CD14-positive monocyte (primary cell): ENCODE data around the gene RBMS3. TPM values are rescaled to one million over a fixed set of nuclear protein-coding genes. Genes with fewer than 3 reads are reported as not detected.

Experiments
- DNase-seq, 3 donors: peaks; one replicate each; pipeline ENCODE4 v3.0.0-alpha.2; 2011 to 2022
- H2AFZ ChIP-seq: 2 replicates; pipeline ENCODE4 v1.6.0; 2012; ENCODE audit warnings: mild to moderate bottlenecking, low read depth, low read length, inconsistent platforms; ENCODE audit not compliant: insufficient read depth, poor library complexity, severe bottlenecking
- H3K27ac ChIP-seq, 2 donors: 1 replicate in 1 of 2; 2 replicates in 1 of 2; pipeline ENCODE4 v1.5.1; 2012 to 2013; ENCODE audit warnings: low read length in 2 of 2, control low read depth in 1 of 2, inconsistent platforms in 1 of 2, low read depth in 1 of 2, mild to moderate bottlenecking in 1 of 2
- H3K27me3 ChIP-seq, 2 donors: one replicate each; pipeline versions ENCODE4 v1.6.0 to v1.6.1; 2011 to 2013; ENCODE audit warnings: low read length in 2 of 2; ENCODE audit not compliant: control insufficient read depth in 2 of 2, insufficient read depth in 2 of 2
- H3K36me3 ChIP-seq, 2 donors: replicated peaks in 1 of 2; 1 replicate in 1 of 2; 2 replicates in 1 of 2; pipeline versions ENCODE4 v1.5.1 to v1.6.1; 2012 to 2013; ENCODE audit warnings: low read length in 2 of 2, control low read depth in 1 of 2, inconsistent platforms in 1 of 2, mild to moderate bottlenecking in 1 of 2; ENCODE audit not compliant: insufficient read depth in 2 of 2, control insufficient read depth in 1 of 2
- H3K4me1 ChIP-seq, 2 donors: 1 replicate in 1 of 2; 2 replicates in 1 of 2; pipeline versions ENCODE4 v1.5.1 to v1.6.1; 2012 to 2013; ENCODE audit warnings: low read length in 2 of 2, control low read depth in 1 of 2, inconsistent platforms in 1 of 2, mild to moderate bottlenecking in 1 of 2, moderate library complexity in 1 of 2; ENCODE audit not compliant: insufficient read depth in 2 of 2, control insufficient read depth in 1 of 2
- H3K4me2 ChIP-seq: replicated peaks from 2 replicates; pipeline ENCODE3; 2012; ENCODE audit warnings: low read length, moderate library complexity, mild to moderate bottlenecking; ENCODE audit not compliant: poor library complexity, severe bottlenecking; ENCODE audit errors: extremely low read depth
- H3K4me3 ChIP-seq, 3 experiments: fragments of 200-600 bp in 1 of 3; sonication (generic) in 1 of 3; replicated peaks in 1 of 3; 1 replicate in 2 of 3; 2 replicates in 1 of 3; pipeline ENCODE4 v1.5.1; 2011 to 2013; ENCODE audit warnings: low read length in 3 of 3, mild to moderate bottlenecking in 3 of 3, control low read depth in 2 of 3, low read depth in 2 of 3, inconsistent platforms in 1 of 3, moderate library complexity in 1 of 3
- H3K79me2 ChIP-seq: 2 replicates; pipeline ENCODE4 v1.6.0; 2012; ENCODE audit warnings: mild to moderate bottlenecking, control low read depth, inconsistent platforms, low read length, moderate library complexity; ENCODE audit not compliant: insufficient read depth
- H3K9ac ChIP-seq: 2 replicates; pipeline ENCODE4 v1.6.0; 2017; ENCODE audit warnings: low read length, mild to moderate bottlenecking; ENCODE audit not compliant: insufficient read depth, poor library complexity, severe bottlenecking
- H3K9me3 ChIP-seq, 2 donors: replicated peaks in 1 of 2; 1 replicate in 1 of 2; 2 replicates in 1 of 2; pipeline versions ENCODE4 v1.5.1 to v1.6.1; 2012 to 2013; ENCODE audit warnings: low read length in 2 of 2, control low read depth in 1 of 2; ENCODE audit not compliant: control insufficient read depth in 1 of 2, insufficient read depth in 1 of 2
- H4K20me1 ChIP-seq: 2 replicates; pipeline ENCODE4 v1.6.0; 2012; ENCODE audit warnings: mild to moderate bottlenecking, low read length, control low read depth, moderate library complexity; ENCODE audit not compliant: insufficient read depth
- H3K27ac Mint-ChIP-seq, 7 donors: one replicate each; pipeline ENCODE4 v1.8.0; 2020; ENCODE audit warnings: mild to moderate bottlenecking in 7 of 7, mixed read lengths in 7 of 7, moderate library complexity in 6 of 7, inconsistent platforms in 2 of 7
- H3K27me3 Mint-ChIP-seq, 3 donors: one replicate each; pipeline ENCODE4 v1.8.0; 2021 to 2022; ENCODE audit warnings: low read depth in 3 of 3, mild to moderate bottlenecking in 3 of 3, mixed read lengths in 3 of 3, moderate library complexity in 3 of 3, inconsistent platforms in 1 of 3
- H3K36me3 Mint-ChIP-seq, 2 donors: one replicate each; pipeline ENCODE4 v1.8.0; 2020; ENCODE audit warnings: mixed read lengths in 2 of 2, inconsistent platforms in 1 of 2, mild to moderate bottlenecking in 1 of 2
- H3K4me1 Mint-ChIP-seq: one replicate; pipeline ENCODE4 v1.8.0; 2020; ENCODE audit warnings: mild to moderate bottlenecking, mixed read lengths
- H3K4me3 Mint-ChIP-seq, 2 donors: one replicate each; pipeline ENCODE4 v1.8.0; 2020; ENCODE audit warnings: mild to moderate bottlenecking in 2 of 2, mixed read lengths in 2 of 2, moderate library complexity in 1 of 2
- H3K9me3 Mint-ChIP-seq, 7 donors: one replicate each; pipeline ENCODE4 v1.8.0; 2020 to 2022; ENCODE audit warnings: mixed read lengths in 7 of 7, mild to moderate bottlenecking in 6 of 7, moderate library complexity in 6 of 7, inconsistent platforms in 2 of 7
- WGBS: methylation state at CpG from one replicate; pipeline ENCODE4 v1.1.5; 2013; ENCODE audit warnings: missing lambda C conversion rate; ENCODE audit not compliant: insufficient coverage; 5-methylcytosine and 5-hydroxymethylcytosine counted together
- intact Hi-C, 2 donors: fragments of 100-400 bp; cut with micrococcal nuclease; formaldehyde crosslinking; loops; one replicate each; pipeline versions ENCODE4 v1.15.0 to v1.15.1; 2023
- polyA plus RNA-seq, 3 donors: library from polyadenylated mRNA; depleted of rRNA in 1 of 3; unstranded in 2 of 3; stranded (reverse) in 1 of 3; fragments of 300-500 nt in 2 of 3; fragments of >200 nt in 1 of 3; fragmentation: Illumina TruSeq in 2 of 3; gene quantifications; 1 replicate in 2 of 3; 2 replicates in 1 of 3; pipeline ENCODE4 v1.2.3, GENCODE V29; 2012 to 2021
- TF ChIP-seq, protein P1 (sequence below): fragments of 200-600 bp; IDR thresholded peaks from one replicate; pipeline ENCODE4 v1.8.0; 2022; ENCODE audit warnings: antibody characterized with exemption, mild to moderate bottlenecking

Gene RBMS3
- polyA plus RNA-seq, 3 donors: not detected

- H3K27me3 Mint-ChIP-seq: no peaks in the 10 kb centered on the region
- Histone ChIP-seq H3K9ac (no peak overlapping the region), H2AFZ (no peak overlapping the region), H3K9me3 (no peaks in the 10 kb centered on the region), H3K79me2 (no peaks in the 10 kb centered on the region), H3K4me1 (no peaks in the 10 kb centered on the region), H3K27ac (no peak overlapping the region), H4K20me1 (no peaks in the 10 kb centered on the region), H3K4me2 (no peak overlapping the region), H3K4me3 (no peak overlapping the region), H3K27me3 (no peaks in the 10 kb centered on the region), H3K36me3 (no peaks in the 10 kb centered on the region)
- no peaks in the 10 kb centered on the region for H3K4me1 Mint-ChIP-seq
- TF ChIP-seq, protein P1, sequence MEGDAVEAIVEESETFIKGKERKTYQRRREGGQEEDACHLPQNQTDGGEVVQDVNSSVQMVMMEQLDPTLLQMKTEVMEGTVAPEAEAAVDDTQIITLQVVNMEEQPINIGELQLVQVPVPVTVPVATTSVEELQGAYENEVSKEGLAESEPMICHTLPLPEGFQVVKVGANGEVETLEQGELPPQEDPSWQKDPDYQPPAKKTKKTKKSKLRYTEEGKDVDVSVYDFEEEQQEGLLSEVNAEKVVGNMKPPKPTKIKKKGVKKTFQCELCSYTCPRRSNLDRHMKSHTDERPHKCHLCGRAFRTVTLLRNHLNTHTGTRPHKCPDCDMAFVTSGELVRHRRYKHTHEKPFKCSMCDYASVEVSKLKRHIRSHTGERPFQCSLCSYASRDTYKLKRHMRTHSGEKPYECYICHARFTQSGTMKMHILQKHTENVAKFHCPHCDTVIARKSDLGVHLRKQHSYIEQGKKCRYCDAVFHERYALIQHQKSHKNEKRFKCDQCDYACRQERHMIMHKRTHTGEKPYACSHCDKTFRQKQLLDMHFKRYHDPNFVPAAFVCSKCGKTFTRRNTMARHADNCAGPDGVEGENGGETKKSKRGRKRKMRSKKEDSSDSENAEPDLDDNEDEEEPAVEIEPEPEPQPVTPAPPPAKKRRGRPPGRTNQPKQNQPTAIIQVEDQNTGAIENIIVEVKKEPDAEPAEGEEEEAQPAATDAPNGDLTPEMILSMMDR: no peak
- no peak for DNase-seq
- peak overlapping the region in 1 of 7 donors; percentile 13 for H3K27ac Mint-ChIP-seq
- H3K36me3 Mint-ChIP-seq: no peaks in the 10 kb centered on the region
- H3K9me3 Mint-ChIP-seq: peaks cover 0 to 3% (median 0%) of the 10 kb centered on the region in 7 donors
- no peak overlapping the region for H3K4me3 Mint-ChIP-seq
- intact Hi-C loops: no loop called here
- WGBS: no CpG with 5 or more reads among the region's 2 CpGs
These were observed 128.5 kb downstream of the RBMS3 start for GRCh38 chr3:29409409-29409808.

GRCh38 chr3:29410220-29410619 lies 129.3 kb downstream of the RBMS3 start:
- Mint-ChIP-seq H3K9me3 (peaks cover 0 to 3% (median 0%) of the 10 kb centered on the region in 7 donors), H3K27ac (no peak overlapping the region), H3K36me3 (no peaks in the 10 kb centered on the region), H3K4me3 (no peak overlapping the region), H3K4me1 (no peaks in the 10 kb centered on the region), H3K27me3 (no peaks in the 10 kb centered on the region)
- Histone ChIP-seq H3K27ac (no peak overlapping the region), H3K79me2 (no peaks in the 10 kb centered on the region), H3K4me2 (no peak overlapping the region), H3K4me1 (no peaks in the 10 kb centered on the region), H3K4me3 (no peak overlapping the region), H3K36me3 (no peaks in the 10 kb centered on the region), H3K9me3 (no peaks in the 10 kb centered on the region), H3K9ac (no peak overlapping the region), H3K27me3 (no peaks in the 10 kb centered on the region), H4K20me1 (no peaks in the 10 kb centered on the region), H2AFZ (no peak overlapping the region)
- intact Hi-C loops: no loop called here
- DNase-seq: no peak
- TF ChIP-seq, protein P1: no peak
- no CpG with 5 or more reads among the region's 3 CpGs for WGBS
